Measurements from ENCODE around the gene SFMBT1. TPM values are rescaled to one million over a fixed set of nuclear protein-coding genes. Genes with fewer than 3 reads are reported as not detected.

Gene SFMBT1
- total RNA-seq = 3.2 and 5.6 TPM in 2 replicates

GRCh38 chr3:53045518-53046170 lies at the start of gene SFMBT1:
Gene SFMBT1, minus strand, starts transcription at chr3:53046073. Its CDS starts 76,945 bp downstream, at chr3:52969128.

GRCh38 chr3:52897130-52898122 lies 148.4 kb downstream of the SFMBT1 start, which contains the start of gene STIMATE:
Gene STIMATE, minus strand, starts transcription at chr3:52897548. Its CDS starts 98 bp downstream, at chr3:52897450.

Other genes starting within 250 kb of the SFMBT1 start
- 0.65 and 0.96 TPM in 2 replicates for gene ITIH4, start 215.4 kb downstream of the SFMBT1 start, total RNA-seq
- 0.29 TPM in 1 of 2 replicates, not detected in the other for gene MUSTN1, start 211.1 kb downstream of the SFMBT1 start, total RNA-seq
- 15.6 and 22.2 TPM in 2 replicates for gene STIMATE, start 148.5 kb downstream of the SFMBT1 start, total RNA-seq
- gene RFT1, start 84.4 kb upstream of the SFMBT1 start, total RNA-seq = 14.4 and 20.4 TPM in 2 replicates
- 2.8 and 2.9 TPM in 2 replicates for gene PRKCD, start 115.1 kb upstream of the SFMBT1 start, total RNA-seq
- 413 and 477 TPM in 2 replicates for gene TKT, start 209.9 kb upstream of the SFMBT1 start, total RNA-seq

Measured in vein endothelial cell (primary cell).